Suprapubic skin (tissue), 4 donors: ENCODE measurements around the gene IFNG.

ENCODE experiments used
- EP300 ChIP-seq: sonication (generic); formaldehyde crosslinking; IDR thresholded peaks from one replicate; pipeline ENCODE4 v1.6.1; 2017; ENCODE audit warnings: antibody characterized with exemption
- POLR2A ChIP-seq, 2 donors: fragments of 450-650 bp; IDR thresholded peaks; one replicate each; pipeline ENCODE4 v1.6.1; 2017; ENCODE audit warnings: antibody characterized with exemption in 2 of 2, mild to moderate bottlenecking in 2 of 2, moderate library complexity in 2 of 2
- POLR2AphosphoS5 ChIP-seq, 3 donors: sonication (generic); formaldehyde crosslinking; IDR thresholded peaks; one replicate each; pipeline ENCODE4 v1.6.1; 2017; ENCODE audit warnings: antibody characterized with exemption in 3 of 3
- TF ChIP-seq, protein P1 (sequence below), 2 donors: fragments of 200-600 bp in 1 of 2; fragments of 450-650 bp in 1 of 2; sonication (generic) in 1 of 2; IDR thresholded peaks; one replicate each; pipeline ENCODE4 v1.5.1; 2016 to 2019; ENCODE audit warnings: antibody characterized with exemption in 2 of 2, mild to moderate bottlenecking in 1 of 2, moderate library complexity in 1 of 2

DNA sequence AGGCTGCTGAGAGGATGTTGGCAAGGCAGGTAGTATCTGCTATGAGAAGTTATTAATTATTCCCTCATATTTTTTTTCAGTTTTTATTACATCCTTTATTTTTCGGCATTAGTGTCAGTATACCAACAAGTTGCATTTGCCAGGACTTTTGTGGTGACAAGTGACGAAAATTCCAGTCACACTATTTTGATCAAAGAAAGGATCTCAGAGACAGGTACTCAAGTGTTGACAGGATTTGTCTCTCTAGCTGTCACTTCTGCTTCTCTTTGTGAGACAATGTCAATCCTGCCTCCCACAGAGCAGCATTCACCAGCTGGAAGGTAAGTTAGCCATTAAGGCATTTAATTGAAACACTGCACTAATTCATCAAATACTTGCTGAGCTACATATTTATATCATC, 18.0 kb upstream of the IFNG start:
- TF ChIP-seq POLR2A (IDR thresholded peaks at IDR 0.05): no peak
- no peak for TF ChIP-seq EP300
- TF ChIP-seq, protein P1, sequence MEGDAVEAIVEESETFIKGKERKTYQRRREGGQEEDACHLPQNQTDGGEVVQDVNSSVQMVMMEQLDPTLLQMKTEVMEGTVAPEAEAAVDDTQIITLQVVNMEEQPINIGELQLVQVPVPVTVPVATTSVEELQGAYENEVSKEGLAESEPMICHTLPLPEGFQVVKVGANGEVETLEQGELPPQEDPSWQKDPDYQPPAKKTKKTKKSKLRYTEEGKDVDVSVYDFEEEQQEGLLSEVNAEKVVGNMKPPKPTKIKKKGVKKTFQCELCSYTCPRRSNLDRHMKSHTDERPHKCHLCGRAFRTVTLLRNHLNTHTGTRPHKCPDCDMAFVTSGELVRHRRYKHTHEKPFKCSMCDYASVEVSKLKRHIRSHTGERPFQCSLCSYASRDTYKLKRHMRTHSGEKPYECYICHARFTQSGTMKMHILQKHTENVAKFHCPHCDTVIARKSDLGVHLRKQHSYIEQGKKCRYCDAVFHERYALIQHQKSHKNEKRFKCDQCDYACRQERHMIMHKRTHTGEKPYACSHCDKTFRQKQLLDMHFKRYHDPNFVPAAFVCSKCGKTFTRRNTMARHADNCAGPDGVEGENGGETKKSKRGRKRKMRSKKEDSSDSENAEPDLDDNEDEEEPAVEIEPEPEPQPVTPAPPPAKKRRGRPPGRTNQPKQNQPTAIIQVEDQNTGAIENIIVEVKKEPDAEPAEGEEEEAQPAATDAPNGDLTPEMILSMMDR (IDR thresholded peaks at IDR 0.05): no peak
- TF ChIP-seq POLR2AphosphoS5 (IDR thresholded peaks at IDR 0.05): no peak
